Mesenchymal stem cell (in vitro differentiated cells and primary cell): Measurements from ENCODE around the gene ABAT. TPM values are rescaled to one million over a fixed set of nuclear protein-coding genes. Genes with fewer than 3 reads are reported as not detected.

Experiments
- DNase-seq: peaks from one replicate; pipeline ENCODE4 v3.0.0-alpha.2; 2013
- H2AFZ ChIP-seq: one replicate; pipeline ENCODE4 v1.6.1; 2013; ENCODE audit warnings: low read depth, mild to moderate bottlenecking, control low read depth, inconsistent platforms, low read length, moderate library complexity
- H2AK5ac ChIP-seq: 2 replicates; pipeline ENCODE4 v1.6.1; 2013; ENCODE audit warnings: low read length, moderate library complexity, mild to moderate bottlenecking, inconsistent platforms; ENCODE audit not compliant: severe bottlenecking
- H2BK120ac ChIP-seq: one replicate; pipeline ENCODE4 v1.6.1; 2013; ENCODE audit warnings: low read depth, mild to moderate bottlenecking, inconsistent platforms, low read length, moderate library complexity
- H2BK12ac ChIP-seq, 2 experiments: one replicate each; pipeline ENCODE4 v1.6.1; 2013; ENCODE audit warnings: inconsistent platforms in 2 of 2, low read length in 2 of 2, mild to moderate bottlenecking in 2 of 2, moderate library complexity in 2 of 2, control low read depth in 1 of 2
- H2BK15ac ChIP-seq: one replicate; pipeline ENCODE4 v1.6.1; 2013; ENCODE audit warnings: mild to moderate bottlenecking, low read depth, inconsistent platforms; ENCODE audit not compliant: poor library complexity, severe bottlenecking
- H2BK5ac ChIP-seq: 2 replicates; pipeline ENCODE4 v1.6.1; 2013; ENCODE audit warnings: low read depth, mild to moderate bottlenecking, low read length, control low read depth, inconsistent platforms; ENCODE audit not compliant: poor library complexity, severe bottlenecking
- H3K14ac ChIP-seq, 2 experiments: one replicate each; pipeline ENCODE4 v1.6.1; 2013; ENCODE audit warnings: inconsistent platforms in 2 of 2, low read length in 2 of 2, control low read depth in 1 of 2, mild to moderate bottlenecking in 1 of 2, moderate library complexity in 1 of 2
- H3K18ac ChIP-seq, 2 experiments: one replicate each; pipeline ENCODE4 v1.6.1; 2013; ENCODE audit warnings: inconsistent platforms in 2 of 2, low read length in 2 of 2, control low read depth in 1 of 2, low read depth in 1 of 2, mild to moderate bottlenecking in 1 of 2
- H3K23ac ChIP-seq, 2 experiments: one replicate each; pipeline ENCODE4 v1.6.1; 2013; ENCODE audit warnings: inconsistent platforms in 2 of 2, low read length in 2 of 2, mild to moderate bottlenecking in 2 of 2, moderate library complexity in 2 of 2, control low read depth in 1 of 2
- H3K27ac ChIP-seq: 2 replicates; pipeline ENCODE4 v1.5.1; 2013; ENCODE audit warnings: mild to moderate bottlenecking, moderate library complexity, low read length, control low read depth, inconsistent platforms; ENCODE audit not compliant: poor library complexity, severe bottlenecking
- H3K27me3 ChIP-seq, 2 experiments: 2 replicates each; pipeline versions ENCODE4 v1.6.1 to v1.7.0; 2013; ENCODE audit warnings: low read length in 2 of 2, mild to moderate bottlenecking in 2 of 2, moderate library complexity in 2 of 2, control low read depth in 1 of 2, inconsistent platforms in 1 of 2; ENCODE audit not compliant: control insufficient read depth in 1 of 2, insufficient read depth in 1 of 2
- H3K36me3 ChIP-seq, 2 experiments: 2 replicates each; pipeline versions ENCODE4 v1.6.1 to v1.7.0; 2013; ENCODE audit warnings: low read length in 2 of 2, control low read depth in 1 of 2, inconsistent platforms in 1 of 2, low read depth in 1 of 2, mild to moderate bottlenecking in 1 of 2; ENCODE audit not compliant: insufficient read depth in 2 of 2, control insufficient read depth in 1 of 2
- H3K4ac ChIP-seq, 2 experiments: one replicate each; pipeline ENCODE4 v1.6.1; 2013; ENCODE audit warnings: inconsistent platforms in 2 of 2, low read length in 2 of 2, mild to moderate bottlenecking in 2 of 2, moderate library complexity in 2 of 2, control low read depth in 1 of 2, low read depth in 1 of 2
- H3K4me1 ChIP-seq: 2 replicates; pipeline ENCODE4 v1.6.1; 2013; ENCODE audit warnings: low read depth, low read length, control low read depth; ENCODE audit not compliant: control insufficient read depth, insufficient read depth
- H3K4me2 ChIP-seq: 2 replicates; pipeline ENCODE4 v1.6.1; 2013; ENCODE audit warnings: low read length, mild to moderate bottlenecking, inconsistent platforms; ENCODE audit not compliant: poor library complexity, severe bottlenecking
- H3K4me3 ChIP-seq, 2 experiments: 2 replicates each; pipeline versions ENCODE4 v1.5.1 to v1.7.0; 2013; ENCODE audit warnings: low read length in 2 of 2, mild to moderate bottlenecking in 2 of 2, control low read depth in 1 of 2, low read depth in 1 of 2; ENCODE audit not compliant: insufficient read depth in 1 of 2
- H3K79me1 ChIP-seq: replicated peaks from 2 replicates; pipeline ENCODE4 v1.6.1; 2013; ENCODE audit warnings: mild to moderate bottlenecking, control low read depth, low read length, inconsistent platforms; ENCODE audit not compliant: poor library complexity, severe bottlenecking
- H3K9ac ChIP-seq: 2 replicates; pipeline ENCODE4 v1.7.0; 2013; ENCODE audit warnings: mild to moderate bottlenecking, low read length, moderate library complexity
- H3K9me3 ChIP-seq: 2 replicates; pipeline ENCODE4 v1.7.0; 2013; ENCODE audit warnings: mild to moderate bottlenecking, low read length; ENCODE audit not compliant: control insufficient read depth
- H4K8ac ChIP-seq: one replicate; pipeline ENCODE4 v1.6.1; 2013; ENCODE audit warnings: inconsistent platforms, mild to moderate bottlenecking, low read length, moderate library complexity
- H4K91ac ChIP-seq: one replicate; pipeline ENCODE4 v1.6.1; 2013; ENCODE audit warnings: mild to moderate bottlenecking, low read length, inconsistent platforms
- WGBS: methylation state at CpG from one replicate; pipeline ENCODE4 v1.1.7; 2013; ENCODE audit warnings: mixed read lengths; 5-methylcytosine and 5-hydroxymethylcytosine counted together
- small RNA-seq: library from polyadenylated mRNA; stranded (forward); fragments of <200 nt; extraction: miRNeasy Mini kit (QIAGEN cat#:217004); gene quantifications from one replicate; pipeline ENCODE3, GENCODE V24; 2013; ENCODE audit warnings: low read depth

The ABAT gene

GRCh38 chr16:8832717-8833105 is 158.3 kb downstream of the ABAT start:
- H3K9ac ChIP-seq: no peak overlapping the region
- H2BK120ac ChIP-seq: no peak overlapping the region
- H2BK12ac ChIP-seq: no peak overlapping the region
- no peak overlapping the region for H4K8ac ChIP-seq
- H2BK15ac ChIP-seq: no peak overlapping the region
- H3K4me3 ChIP-seq: no peak overlapping the region
- no peak for DNase-seq
- H3K27me3 ChIP-seq: no peaks in the 10 kb centered on the region
- H4K91ac ChIP-seq: no peak overlapping the region
- H3K4ac ChIP-seq: no peak overlapping the region
- peaks cover 28% of the 10 kb centered on the region for H3K79me1 ChIP-seq
- H3K4me1 ChIP-seq: peaks cover 2% of the 10 kb centered on the region
- H3K4me2 ChIP-seq: no peak overlapping the region
- 85% methylated on average over 16 of the region's 16 CpGs for WGBS
- no peak overlapping the region for H2AFZ ChIP-seq
- H3K14ac ChIP-seq: no peak overlapping the region
- H3K18ac ChIP-seq: no peak overlapping the region
- H3K23ac ChIP-seq: peak overlapping the region in 1 of 2 experiments; percentile 29
- H3K36me3 ChIP-seq: peaks cover 32 to 48% of the 10 kb centered on the region in 2 experiments
- H3K9me3 ChIP-seq: no peaks in the 10 kb centered on the region
- no peak overlapping the region for H2BK5ac ChIP-seq
- no peak overlapping the region for H2AK5ac ChIP-seq
- no peak overlapping the region for H3K27ac ChIP-seq

Small RNA genes lying within 50 kb of the gene (small RNA-seq; reads per million reads assigned to genes)
- not detected for gene AC007224.1
- not detected for gene RN7SL743P
- not detected for gene RNU7-63P
